Muscle layer of colon (tissue), 2 donors: ENCODE measurements around the gene ZNF134.

Experiments used
- H3K27ac ChIP-seq: one replicate; pipeline ENCODE4 v1.7.0; 2013; ENCODE audit warnings: low read depth, mild to moderate bottlenecking, low read length, moderate library complexity
- H3K27me3 ChIP-seq, 2 donors: one replicate each; pipeline ENCODE4 v1.7.0; 2013; ENCODE audit warnings: low read length in 2 of 2, mild to moderate bottlenecking in 2 of 2; ENCODE audit not compliant: insufficient read depth in 2 of 2, control insufficient read depth in 1 of 2
- H3K36me3 ChIP-seq: one replicate; pipeline ENCODE4 v1.7.0; 2013; ENCODE audit warnings: mild to moderate bottlenecking, low read length; ENCODE audit not compliant: insufficient read depth
- H3K4me1 ChIP-seq: one replicate; pipeline ENCODE4 v1.7.0; 2013; ENCODE audit warnings: mild to moderate bottlenecking, low read length; ENCODE audit not compliant: insufficient read depth
- H3K4me3 ChIP-seq, 2 donors: one replicate each; pipeline ENCODE4 v1.7.0; 2013; ENCODE audit warnings: low read length in 2 of 2, low read depth in 1 of 2, mild to moderate bottlenecking in 1 of 2, moderate library complexity in 1 of 2
- H3K9ac ChIP-seq: one replicate; pipeline ENCODE4 v1.7.0; 2013; ENCODE audit warnings: low read length
- H3K9me3 ChIP-seq: one replicate; pipeline ENCODE4 v1.7.0; 2013; ENCODE audit warnings: mild to moderate bottlenecking, low read length
- donor health status: abdominal sarcoma.
- donor health status: Adenocarcinoma of cecum.

ZNF134 gene

GRCh38 chr19:57613941-57614743 is at the start of gene ZNF134:
TSS of gene ZNF134 (plus strand) at chr19:57614242. CDS start at chr19:57619469, 5,227 bp downstream.
- peaks cover 45% of the 10 kb centered on the region for H3K9me3 ChIP-seq
- peak within 1 kb of the TSS; percentile 65 for H3K27ac ChIP-seq
- peak within 1 kb of the TSS; percentile 94 to 97 for H3K4me3 ChIP-seq

GRCh38 chr19:57566396-57567265 is 47.4 kb upstream of the ZNF134 start:
- no peaks in the 10 kb centered on the region for H3K27me3 ChIP-seq
- H3K4me1 ChIP-seq: no peaks in the 10 kb centered on the region
- H3K27ac ChIP-seq: no peak overlapping the region
- no peaks in the 10 kb centered on the region for H3K36me3 ChIP-seq
- H3K9ac ChIP-seq: no peak overlapping the region
- peaks cover 45% of the 10 kb centered on the region for H3K9me3 ChIP-seq
- H3K4me3 ChIP-seq: peak overlapping the region in 1 of 2 donors; percentile 19

More at GRCh38 chr19:57613941-57614743, at the start of gene ZNF134:
- peak within 1 kb of the TSS; percentile 31 for H3K9ac ChIP-seq
- peaks cover 34% of the 10 kb centered on the region for H3K36me3 ChIP-seq
- H3K27me3 ChIP-seq: no peaks in the 10 kb centered on the region
- peaks cover 15% of the 10 kb centered on the region for H3K4me1 ChIP-seq

- Histone ChIP-seq H3K27ac (no peak overlapping the region), H3K4me1 (no peaks in the 10 kb centered on the region), H3K9me3 (peaks cover 74% of the 10 kb centered on the region), H3K27me3 (no peaks in the 10 kb centered on the region), H3K9ac (no peak overlapping the region), H3K36me3 (peaks cover 38% of the 10 kb centered on the region), H3K4me3 (no peak overlapping the region)
Observed at GRCh38 chr19:57570707-57571106, 43.3 kb upstream of the ZNF134 start.

- Histone ChIP-seq H3K4me1 (peaks cover 2% of the 10 kb centered on the region), H3K4me3 (peak overlapping the region in 1 of 2 donors; percentile 8), H3K27ac (no peak overlapping the region), H3K9ac (no peak overlapping the region), H3K9me3 (peaks cover 69% of the 10 kb centered on the region), H3K36me3 (peaks cover 51% of the 10 kb centered on the region), H3K27me3 (no peaks in the 10 kb centered on the region)
Observed at GRCh38 chr19:57572415-57572947, 41.6 kb upstream of the ZNF134 start.

- Histone ChIP-seq H3K27me3 (no peaks in the 10 kb centered on the region), H3K27ac (no peak overlapping the region), H3K4me3 (peak overlapping the region in 1 of 2 donors; percentile 25), H3K4me1 (peaks cover 16% of the 10 kb centered on the region), H3K9ac (no peak overlapping the region), H3K9me3 (peaks cover 58% of the 10 kb centered on the region), H3K36me3 (peaks cover 54% of the 10 kb centered on the region)
Observed at GRCh38 chr19:57576661-57577060, 37.4 kb upstream of the ZNF134 start.

GRCh38 chr19:57578487-57579205 is 35.4 kb upstream of the ZNF134 start, which contains the start of gene ZNF416:
TSS of gene ZNF416 (minus strand) at chr19:57578911. CDS start at chr19:57578704, 207 bp downstream.
- Histone ChIP-seq H3K9ac (peak within 1 kb of the TSS; percentile 54), H3K27ac (peak within 1 kb of the TSS; percentile 46), H3K27me3 (no peaks in the 10 kb centered on the region), H3K36me3 (peaks cover 35% of the 10 kb centered on the region), H3K4me3 (peak within 1 kb of the TSS; percentile 94 to 95), H3K4me1 (peaks cover 23% of the 10 kb centered on the region), H3K9me3 (peaks cover 38% of the 10 kb centered on the region)

GRCh38 chr19:57583104-57583520 is 30.9 kb upstream of the ZNF134 start:
- no peak overlapping the region for H3K27ac ChIP-seq
- H3K9ac ChIP-seq: no peak overlapping the region
- no peaks in the 10 kb centered on the region for H3K27me3 ChIP-seq
- peaks cover 23% of the 10 kb centered on the region for H3K9me3 ChIP-seq
- H3K4me3 ChIP-seq: peak overlapping the region; percentile 49 to 86
- H3K4me1 ChIP-seq: peaks cover 21% of the 10 kb centered on the region
- peaks cover 3% of the 10 kb centered on the region for H3K36me3 ChIP-seq

GRCh38 chr19:57583521-57584416 is 30.3 kb upstream of the ZNF134 start, which contains the start of gene ZIK1:
TSS of gene ZIK1 (plus strand) at chr19:57584145. CDS start at chr19:57584357, 212 bp downstream.
- Histone ChIP-seq H3K9ac (no peak within 1 kb of the TSS), H3K9me3 (peaks cover 30% of the 10 kb centered on the region), H3K27ac (no peak within 1 kb of the TSS)

GRCh38 chr19:57587529-57587928 is 26.5 kb upstream of the ZNF134 start:
- Histone ChIP-seq H3K4me3 (peak overlapping the region in 1 of 2 donors; percentile 35), H3K27me3 (no peaks in the 10 kb centered on the region), H3K9ac (no peak overlapping the region), H3K36me3 (peaks cover 32% of the 10 kb centered on the region), H3K9me3 (peaks cover 61% of the 10 kb centered on the region), H3K4me1 (peaks cover 13% of the 10 kb centered on the region), H3K27ac (no peak overlapping the region)

More at GRCh38 chr19:57583521-57584416, 30.3 kb upstream of the ZNF134 start, which contains the start of gene ZIK1:
- Histone ChIP-seq H3K36me3 (peaks cover 10% of the 10 kb centered on the region), H3K4me1 (peaks cover 19% of the 10 kb centered on the region), H3K27me3 (no peaks in the 10 kb centered on the region), H3K4me3 (peak within 1 kb of the TSS; percentile 49 to 86)

- H3K9me3 ChIP-seq: peaks cover 4% of the 10 kb centered on the region
- H3K9ac ChIP-seq: no peak overlapping the region
- peak overlapping the region; percentile 73 to 74 for H3K4me3 ChIP-seq
- peaks cover 2% of the 10 kb centered on the region for H3K36me3 ChIP-seq
- no peaks in the 10 kb centered on the region for H3K27me3 ChIP-seq
- peaks cover 6% of the 10 kb centered on the region for H3K4me1 ChIP-seq
- peak overlapping the region; percentile 27 for H3K27ac ChIP-seq
Observed at GRCh38 chr19:57599377-57599760, 14.7 kb upstream of the ZNF134 start.
